Measurements from ENCODE around the gene HTR2C. TPM values are rescaled to one million over a fixed set of nuclear protein-coding genes. Genes with fewer than 3 reads are reported as not detected.
"Not testable (repeated sequence)": the region's sequence is repeated elsewhere in the genome, so short reads cannot be mapped to it uniquely, and the experiment has no call there.

HTR2C gene
- total RNA-seq, 1 donor from 2014 or later: not detected

DNA sequence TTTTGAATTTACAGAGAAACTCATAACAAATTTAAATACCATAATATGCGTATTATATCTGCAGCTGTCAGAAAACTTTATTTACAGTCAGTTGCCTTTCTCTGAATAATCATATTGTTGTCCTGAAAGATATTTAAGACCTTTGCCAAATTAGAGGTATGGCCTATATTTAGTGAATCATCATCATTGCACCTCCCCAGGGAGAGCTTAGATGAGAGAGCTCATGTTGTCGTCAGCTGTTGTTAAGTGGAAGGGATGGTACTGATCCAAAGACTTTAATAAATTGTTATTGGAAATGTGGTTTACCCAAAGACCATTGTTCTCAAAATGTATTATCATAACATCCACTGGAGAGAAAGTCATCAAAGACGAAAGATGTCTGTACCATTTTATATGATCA lies 128.6 kb downstream of the HTR2C start:
- DNase-seq (ENCODE audit: low read depth in 2 of 2): no peak

DNA sequence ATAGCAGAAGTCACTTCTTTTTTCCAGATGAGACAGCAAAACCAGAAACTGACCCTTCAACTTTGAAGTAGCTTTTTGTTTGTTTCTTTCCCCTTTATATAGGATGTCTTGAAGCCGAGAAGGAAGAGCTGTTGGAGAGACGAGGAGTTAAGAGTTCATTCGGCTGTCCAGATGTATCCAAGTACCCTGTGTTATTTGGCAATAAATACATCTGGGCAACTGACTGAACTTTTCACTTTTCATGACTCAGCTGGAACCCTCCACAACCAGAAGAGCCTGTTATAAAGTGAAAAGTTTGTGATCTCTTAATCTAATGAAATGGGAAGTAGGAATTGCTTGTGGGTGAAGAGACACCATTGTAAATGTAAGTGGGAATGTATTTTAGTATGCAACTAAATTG lies 131.2 kb downstream of the HTR2C start:
- DNase-seq (ENCODE audit: low read depth in 2 of 2): no peak

DNA sequence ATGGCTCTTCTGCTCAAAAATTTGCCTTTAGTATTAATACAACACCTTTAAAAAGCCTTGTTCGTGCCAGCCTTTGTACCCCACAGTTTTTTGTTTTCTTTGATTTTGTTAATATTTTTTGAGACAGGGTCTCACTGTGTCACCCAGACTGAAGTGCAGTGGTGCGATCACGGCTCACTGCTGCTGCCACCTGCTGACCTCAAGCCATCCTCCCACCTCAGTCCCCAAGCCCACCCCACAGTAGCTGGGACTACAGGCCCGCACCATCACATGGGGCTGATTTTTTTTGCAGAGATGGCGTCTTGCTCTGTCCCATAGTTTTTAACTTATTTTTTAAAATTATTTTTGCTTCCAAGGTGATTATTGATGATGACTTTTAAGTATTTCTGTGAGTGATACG lies 134.0 kb downstream of the HTR2C start:
- DNase-seq (ENCODE audit: low read depth in 2 of 2): peak in 1 of 2 donors; percentile 0

DNA sequence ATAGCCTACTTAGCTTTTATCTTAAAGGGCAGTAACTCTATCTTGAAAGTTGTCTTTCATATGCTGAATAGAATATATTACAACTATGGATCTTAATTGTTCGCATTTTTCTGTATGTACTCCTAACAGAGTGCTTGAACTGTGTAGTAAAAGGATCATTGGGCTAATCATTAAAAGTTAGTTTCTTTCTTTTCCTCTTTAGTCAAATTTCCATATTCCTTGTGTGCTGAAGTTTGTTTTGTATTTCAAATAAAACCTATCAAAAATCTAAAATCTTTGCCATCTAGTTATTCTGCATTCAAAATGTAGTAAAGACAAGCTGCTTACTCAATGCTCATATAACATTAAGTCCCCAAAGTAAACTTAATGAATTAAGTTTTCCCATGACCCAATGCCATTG lies 182.7 kb downstream of the HTR2C start:
- DNase-seq (ENCODE audit: low read depth in 2 of 2): no peak

DNA sequence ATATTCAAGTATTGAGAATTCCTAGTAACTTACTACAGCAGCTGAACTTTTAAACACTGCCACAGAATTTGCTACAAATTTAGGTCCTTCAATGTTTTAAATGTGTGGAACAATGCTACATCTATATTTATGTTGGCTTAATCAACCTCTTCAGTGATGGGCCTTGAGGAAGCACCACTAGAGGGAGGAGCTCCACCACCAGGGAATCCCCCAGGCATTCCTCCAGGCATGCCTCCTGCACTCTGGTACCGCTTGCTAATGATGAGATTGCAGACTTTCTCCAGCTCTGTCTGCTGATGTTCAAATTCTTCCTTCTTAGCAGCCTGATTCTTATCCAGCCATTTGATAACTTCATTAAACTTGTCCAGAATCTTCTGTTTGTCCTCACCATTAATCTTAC lies 190.8 kb downstream of the HTR2C start:
- DNase-seq (ENCODE audit: low read depth in 2 of 2): no peak

DNA sequence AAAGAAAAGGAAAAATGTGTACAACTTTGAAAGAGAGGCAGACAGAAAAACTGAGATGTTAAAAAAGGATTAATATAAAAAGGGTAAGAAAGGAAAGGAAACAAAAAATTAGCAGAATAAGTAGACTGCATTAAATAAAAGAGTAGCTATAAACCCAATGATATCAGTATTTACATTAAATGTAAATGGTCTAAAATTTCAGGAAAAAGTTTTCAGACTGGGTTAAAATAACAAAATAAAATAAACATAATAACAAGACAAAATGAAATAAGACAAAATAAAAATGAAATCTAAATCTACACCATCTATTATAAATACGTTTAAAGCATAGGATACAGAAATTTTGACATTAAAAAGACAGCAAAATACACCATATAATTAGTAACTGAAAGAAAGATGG lies 199.0 kb downstream of the HTR2C start:
- DNase-seq (ENCODE audit: low read depth in 2 of 2): no peak

DNA sequence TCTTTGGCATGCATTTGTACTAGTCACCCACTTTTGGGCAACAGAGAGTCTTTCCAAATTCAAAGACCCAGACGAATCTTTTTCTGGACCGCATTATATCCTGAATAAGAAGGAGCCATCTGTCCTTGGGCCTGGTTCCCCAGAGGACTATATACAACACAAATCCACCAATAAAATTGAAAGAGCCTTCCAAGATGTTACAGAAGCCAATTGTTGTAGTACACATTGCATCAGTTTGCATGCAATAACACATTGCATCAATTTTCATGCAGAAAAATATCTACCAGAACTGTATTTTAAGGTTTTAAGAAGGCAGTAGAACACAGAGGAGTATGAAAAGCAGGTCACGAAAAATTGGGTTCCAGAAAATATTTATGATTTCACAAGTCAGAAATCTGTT lies 203.2 kb downstream of the HTR2C start:
- DNase-seq (ENCODE audit: low read depth in 2 of 2): no peak

DNA sequence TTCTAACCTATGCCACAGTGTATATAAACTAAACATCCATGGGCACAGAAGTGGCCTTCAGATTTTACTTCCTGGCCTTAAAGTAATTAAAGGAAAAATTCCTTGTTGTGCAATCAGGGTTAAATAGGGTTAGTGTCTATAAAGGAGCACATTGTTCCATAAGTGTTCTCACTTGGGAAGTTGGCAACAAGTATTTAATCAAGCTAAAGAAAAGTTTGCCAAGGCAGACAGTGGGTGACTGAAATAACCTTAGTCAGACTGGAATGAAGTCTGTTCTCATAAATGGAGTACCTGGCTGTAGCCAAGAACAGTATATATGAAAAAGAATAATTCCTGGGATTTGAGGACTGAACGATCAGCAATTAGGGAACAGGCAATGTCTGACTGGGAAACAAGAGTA lies 213.6 kb downstream of the HTR2C start:
- DNase-seq (ENCODE audit: low read depth in 2 of 2): no peak

DNA sequence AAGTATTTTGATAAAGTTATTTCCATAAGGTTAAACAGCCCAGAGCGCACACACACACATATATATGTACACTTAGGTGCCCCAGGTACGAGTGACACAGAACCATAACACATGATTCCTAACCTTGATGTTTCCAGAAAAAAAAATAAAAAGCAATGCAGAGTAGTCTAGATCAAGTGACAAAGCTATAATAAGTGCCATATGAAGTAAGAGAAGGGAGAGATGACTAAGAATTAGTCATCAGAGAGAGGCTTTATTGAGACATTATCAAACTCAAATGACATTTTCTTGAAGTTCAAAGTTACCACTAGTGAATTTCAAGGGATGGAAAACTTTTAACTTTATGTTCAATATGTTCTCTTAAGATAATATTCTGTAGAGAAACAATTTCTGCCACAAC lies 215.0 kb downstream of the HTR2C start:
- no peak for DNase-seq (ENCODE audit: low read depth in 2 of 2)

DNA sequence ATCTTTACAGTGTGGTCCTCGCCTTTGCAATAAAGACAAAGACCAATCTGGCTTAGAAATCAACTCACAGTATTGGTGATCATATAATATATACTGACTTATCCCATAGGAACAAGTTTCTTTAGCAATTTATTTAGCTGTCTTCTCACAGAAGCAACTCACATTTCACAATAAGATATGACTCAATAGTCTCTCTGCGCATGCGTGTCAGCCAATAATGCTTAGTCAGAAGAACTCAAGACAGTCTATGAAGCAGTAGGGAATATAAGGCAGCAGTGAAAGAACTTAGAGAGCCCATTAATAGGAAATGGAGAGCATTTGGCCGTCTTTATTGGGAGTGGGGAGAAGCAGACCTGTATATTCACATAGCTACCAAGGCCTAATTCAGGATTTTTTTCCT lies 216.8 kb downstream of the HTR2C start:
- no peak for DNase-seq (ENCODE audit: low read depth in 2 of 2)

DNA sequence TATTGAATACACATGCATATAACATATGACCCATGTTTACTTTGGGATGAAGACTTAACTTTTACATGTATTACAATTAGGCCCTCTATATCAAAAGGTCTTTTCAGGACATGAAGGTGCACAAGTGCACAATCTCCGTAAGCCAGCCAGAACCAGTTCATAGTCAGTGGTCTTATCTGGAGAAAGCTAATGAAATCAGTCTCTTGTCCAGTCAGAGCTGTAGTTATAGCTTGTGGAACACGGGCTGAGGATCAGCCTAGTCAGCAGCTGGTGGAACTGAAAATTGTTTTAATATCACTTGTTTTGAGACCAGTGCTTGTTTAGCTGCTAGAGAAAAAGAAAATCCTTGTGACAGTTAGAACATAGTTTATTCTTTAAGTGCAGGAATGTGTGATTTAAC lies 235.6 kb downstream of the HTR2C start:
- no peak for DNase-seq (ENCODE audit: low read depth in 2 of 2)

DNA sequence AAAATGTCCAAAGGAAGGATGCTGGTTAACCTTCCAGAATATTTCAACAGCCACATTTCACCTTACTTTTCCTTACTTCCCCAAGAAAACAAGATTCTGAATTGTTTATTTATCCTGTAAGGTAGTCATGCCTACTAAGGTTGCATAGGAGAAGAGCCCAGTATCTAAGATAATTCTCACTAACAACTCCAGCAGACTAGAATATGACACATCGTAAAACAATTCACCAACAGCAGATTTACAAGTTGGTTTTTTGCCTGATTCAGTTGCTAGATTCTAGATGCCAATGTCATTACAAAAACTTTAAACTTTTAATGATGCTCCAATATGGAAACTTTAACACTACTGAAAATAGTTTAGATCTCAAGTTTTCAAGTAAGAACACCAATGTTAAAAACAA lies 257.2 kb downstream of the HTR2C start:
- DNase-seq (ENCODE audit: low read depth in 2 of 2): no peak

DNA sequence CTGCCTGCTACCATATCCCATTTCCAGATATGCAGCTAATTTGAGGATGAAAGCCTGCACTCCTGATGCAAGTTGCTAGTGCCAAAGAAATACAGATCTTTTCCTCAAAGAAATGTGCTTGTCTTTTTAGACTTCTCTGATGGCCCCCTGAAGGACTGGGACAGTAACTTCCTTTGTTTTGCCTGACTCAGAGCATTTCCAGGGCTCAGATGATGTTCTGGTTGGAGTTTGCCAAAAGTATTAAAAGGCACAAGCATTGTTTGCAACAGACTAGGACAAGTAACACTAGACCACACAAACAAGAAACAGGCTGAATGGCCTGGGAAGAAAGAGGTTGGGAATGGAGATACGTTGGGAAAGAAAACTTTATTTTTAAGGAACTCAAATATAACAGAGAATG lies 258.3 kb downstream of the HTR2C start:
- DNase-seq (ENCODE audit: low read depth in 2 of 2): no peak

DNA sequence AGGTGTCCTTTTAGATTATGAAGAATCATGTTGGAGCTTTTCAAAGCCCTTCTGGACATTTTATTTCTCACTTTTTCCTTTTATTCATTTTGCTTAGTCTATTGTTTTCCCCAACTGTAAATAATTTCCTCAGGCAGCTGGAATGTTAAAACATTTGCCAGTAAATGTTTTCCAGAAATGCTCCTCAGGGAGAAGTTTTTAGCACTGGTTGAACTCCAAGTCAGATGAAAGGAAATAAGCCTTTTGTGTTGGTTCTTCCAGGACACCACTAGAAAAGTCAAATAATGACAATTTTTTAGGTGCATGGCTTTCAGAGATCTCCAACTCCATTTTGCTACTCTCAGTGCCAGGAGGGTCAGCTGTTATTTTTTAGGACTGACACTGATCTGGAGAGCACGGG lies 305.6 kb downstream of the HTR2C start:
- DNase-seq (ENCODE audit: low read depth in 2 of 2): no peak

DNA sequence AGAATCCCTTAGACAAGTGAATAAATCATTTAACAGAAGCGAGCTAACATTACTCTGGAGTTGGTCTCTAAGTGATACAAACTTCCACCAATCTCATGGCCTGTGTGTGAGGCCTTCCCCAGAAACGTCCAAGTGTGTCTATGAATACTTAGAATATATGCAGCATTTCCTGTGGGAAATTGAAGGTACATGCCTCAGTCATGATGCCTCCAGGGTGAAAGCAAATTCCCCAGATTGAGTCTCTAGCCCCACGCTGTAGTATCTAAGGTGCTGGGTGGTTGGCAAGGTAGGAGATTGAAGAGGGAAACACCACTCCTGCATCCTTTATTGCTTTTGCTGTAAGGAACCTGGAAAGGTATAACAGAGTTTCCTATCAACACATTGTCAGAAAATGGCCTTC lies 319.7 kb downstream of the HTR2C start:
- no peak for DNase-seq (ENCODE audit: low read depth in 2 of 2)

DNA sequence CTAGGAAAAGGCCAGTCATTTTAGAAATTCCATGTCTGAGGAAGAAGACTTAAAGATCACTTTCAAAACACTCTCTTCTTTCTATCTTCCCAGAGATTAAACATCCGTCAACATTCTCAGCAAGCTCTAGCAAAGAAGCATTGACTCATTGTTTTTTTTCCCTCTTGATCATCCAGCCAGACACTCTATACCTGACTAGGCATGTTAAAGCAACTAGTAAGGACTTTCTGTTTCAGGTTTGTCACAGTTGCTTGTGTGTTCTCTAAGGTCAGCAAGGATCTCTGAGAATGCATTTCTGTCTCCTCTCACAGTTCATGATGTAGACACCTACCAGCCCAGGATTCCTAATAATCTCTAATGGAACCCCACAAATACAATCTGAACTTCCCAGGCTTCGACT lies 321.4 kb downstream of the HTR2C start:
- DNase-seq (ENCODE audit: low read depth in 2 of 2): no peak

DNA sequence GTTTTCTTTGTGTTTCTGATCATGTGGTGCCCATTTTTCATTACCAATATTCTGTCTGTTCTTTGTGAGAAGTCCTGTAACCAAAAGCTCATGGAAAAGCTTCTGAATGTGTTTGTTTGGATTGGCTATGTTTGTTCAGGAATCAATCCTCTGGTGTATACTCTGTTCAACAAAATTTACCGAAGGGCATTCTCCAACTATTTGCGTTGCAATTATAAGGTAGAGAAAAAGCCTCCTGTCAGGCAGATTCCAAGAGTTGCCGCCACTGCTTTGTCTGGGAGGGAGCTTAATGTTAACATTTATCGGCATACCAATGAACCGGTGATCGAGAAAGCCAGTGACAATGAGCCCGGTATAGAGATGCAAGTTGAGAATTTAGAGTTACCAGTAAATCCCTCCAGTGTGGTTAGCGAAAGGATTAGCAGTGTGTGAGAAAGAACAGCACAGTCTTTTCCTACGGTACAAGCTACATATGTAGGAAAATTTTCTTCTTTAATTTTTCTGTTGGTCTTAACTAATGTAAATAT lies 323.2 kb downstream of the HTR2C start:
- DNase-seq (ENCODE audit: low read depth in 2 of 2): no peak

DNA sequence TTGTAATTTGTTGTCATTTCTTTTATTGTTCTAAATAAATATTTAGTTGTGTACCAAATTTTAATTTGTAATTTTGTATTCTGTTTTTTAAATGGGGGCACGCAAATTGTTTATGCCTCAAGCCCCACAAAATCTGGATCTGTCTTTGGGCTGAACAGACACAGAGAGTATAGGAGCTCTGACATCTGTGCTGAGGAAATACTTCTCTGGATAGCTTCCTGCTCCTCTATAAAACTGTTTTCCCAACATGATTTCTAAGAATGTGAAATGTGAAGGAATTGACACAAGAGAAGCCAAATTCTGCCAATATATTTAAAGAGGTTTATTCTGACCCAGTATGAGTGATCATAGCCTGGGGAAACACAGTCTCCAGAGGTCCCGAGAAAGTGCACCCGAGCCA lies 340.5 kb downstream of the HTR2C start:
- no peak for DNase-seq (ENCODE audit: low read depth in 2 of 2)

DNA sequence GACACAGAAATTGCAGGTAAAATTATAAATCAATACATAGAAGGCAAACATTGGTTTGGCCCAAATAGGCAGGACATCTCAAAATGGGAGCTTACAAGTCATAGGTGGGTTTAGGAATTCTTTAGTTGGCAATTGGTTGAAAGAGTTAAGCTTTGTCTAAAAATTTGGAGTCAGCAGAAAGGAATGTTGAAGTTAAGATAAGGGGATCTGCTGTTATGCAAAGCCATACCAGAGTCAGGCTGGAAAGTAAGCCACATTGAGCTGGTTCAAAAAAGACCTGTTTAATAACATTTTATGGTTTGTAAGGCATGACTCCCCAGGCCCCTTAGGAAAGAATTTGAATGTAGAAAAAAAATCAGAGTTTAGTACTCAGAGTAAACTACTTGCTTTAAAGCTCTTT lies 341.0 kb downstream of the HTR2C start:
- no peak for DNase-seq (ENCODE audit: low read depth in 2 of 2)

DNA sequence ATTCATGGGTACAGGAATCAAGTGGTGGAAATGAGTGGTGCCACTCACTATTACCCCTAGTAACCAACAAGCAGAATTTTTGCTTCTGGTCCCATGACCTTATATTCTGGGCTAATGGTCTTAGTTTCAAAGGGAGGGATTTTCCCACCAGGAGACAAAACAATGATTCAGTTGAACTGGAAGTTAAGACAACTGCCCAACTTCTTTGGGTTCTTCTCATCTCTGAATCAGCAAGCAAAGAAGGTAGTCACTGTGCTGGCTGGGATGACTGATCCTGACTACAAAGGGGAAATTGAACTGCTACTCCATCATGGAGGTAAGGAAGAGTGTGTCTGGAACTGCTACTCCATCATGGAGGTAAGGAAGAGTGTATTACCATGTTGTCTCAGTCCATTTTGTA lies 346.3 kb downstream of the HTR2C start:
- no peak for DNase-seq (ENCODE audit: low read depth in 2 of 2)

DNA sequence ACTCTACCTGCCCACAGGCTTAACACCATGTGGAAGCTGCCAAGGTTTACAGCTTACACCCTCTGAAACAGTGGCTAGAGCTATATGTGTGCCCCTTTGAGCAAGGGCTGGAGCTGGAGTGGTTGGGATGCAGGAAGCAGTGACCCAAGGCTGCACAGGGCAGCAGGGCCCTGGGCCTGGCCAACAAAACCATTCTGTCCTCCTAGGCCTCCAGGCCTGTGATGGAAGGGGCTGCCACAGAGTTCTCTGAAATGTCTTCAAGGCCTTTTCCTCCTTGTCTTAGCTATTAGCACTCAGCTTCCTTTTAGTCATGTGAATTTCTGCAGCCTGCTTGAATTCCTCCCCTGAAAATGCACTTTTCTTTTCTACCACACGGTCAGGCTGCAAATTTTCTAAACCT lies 348.7 kb downstream of the HTR2C start:
- DNase-seq (ENCODE audit: low read depth in 2 of 2): no peak

DNA sequence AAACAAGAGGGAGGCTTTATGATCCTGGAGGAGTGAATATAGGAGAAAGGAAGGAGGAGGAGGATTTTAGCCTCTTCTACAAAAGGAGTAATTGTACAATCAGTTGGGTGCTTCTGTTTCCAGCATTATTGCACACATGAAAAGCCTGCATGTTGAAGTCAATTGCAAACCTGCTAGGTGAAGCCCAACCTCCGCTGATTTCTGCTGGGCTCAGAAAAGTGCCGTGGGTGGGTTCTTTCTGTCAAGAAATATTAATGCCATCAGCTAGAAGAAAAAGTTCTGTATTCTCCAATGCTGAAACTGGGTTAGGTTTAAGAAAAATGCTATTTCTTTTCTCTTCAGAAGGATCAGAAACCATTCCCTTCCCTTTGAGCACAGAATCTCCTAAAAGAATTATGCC lies 349.4 kb downstream of the HTR2C start:
- not testable (repeated sequence) for DNase-seq (ENCODE audit: low read depth in 2 of 2)

DNA sequence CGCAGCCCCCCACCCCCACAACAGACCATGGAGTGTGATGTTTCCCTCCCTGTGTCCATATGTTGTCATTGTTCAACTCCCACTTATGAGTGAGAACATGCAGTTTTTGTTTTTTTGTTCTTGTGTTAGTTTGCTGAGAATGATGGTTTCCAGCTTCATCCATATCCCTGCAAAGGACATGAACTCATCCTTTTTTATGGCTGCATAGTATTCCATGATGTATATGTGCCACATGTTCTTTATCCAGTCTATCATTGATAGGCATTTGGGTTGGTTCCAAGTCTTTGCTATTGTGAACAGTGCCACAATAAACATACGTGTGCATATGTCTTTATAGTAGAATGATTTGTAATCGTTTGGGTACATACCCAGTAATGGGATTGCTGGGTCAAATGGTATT lies 353.2 kb downstream of the HTR2C start:
- DNase-seq (ENCODE audit: low read depth in 2 of 2): not testable (repeated sequence)

DNA sequence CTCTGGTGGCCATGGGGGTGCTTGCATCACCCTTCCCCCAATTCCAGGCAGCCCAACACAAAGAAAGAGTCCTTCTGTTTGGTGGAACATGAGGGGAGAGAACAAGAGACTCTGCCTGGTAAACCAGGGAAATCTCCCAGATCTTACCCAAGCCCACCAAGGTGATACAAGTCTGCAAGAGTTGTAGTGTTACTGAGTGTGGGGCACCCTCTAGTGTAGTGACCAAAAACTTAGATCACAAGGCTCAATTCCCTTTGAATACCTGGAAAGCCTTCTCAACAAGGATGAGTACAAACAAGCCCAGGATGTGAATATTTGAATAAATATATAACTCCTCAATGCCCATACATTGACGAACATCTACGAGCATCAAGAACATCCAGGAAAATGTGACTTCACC lies 368.8 kb downstream of the HTR2C start:
- DNase-seq (ENCODE audit: low read depth in 2 of 2): no peak

Measured in dermis microvascular lymphatic vessel endothelial cell (primary cell).